GM12878 (cell line): ENCODE data around the gene EFCAB8. TPM values are rescaled to one million over a fixed set of nuclear protein-coding genes. Genes with fewer than 3 reads are reported as not detected.
"Not testable (repeated sequence)": the region's sequence is repeated elsewhere in the genome, so short reads cannot be mapped to it uniquely, and the experiment has no call there.

Experiments
- ATAC-seq: fragments of 200-7000 bp; cut with Tn5 transposase; 3 replicates; pipeline ENCODE4 v1.9.1; 2020; ENCODE audit warnings: mild to moderate bottlenecking, moderate library complexity
- BruUV-seq: library from RNA; stranded (reverse); fragments of 400-500 nt; replicated peaks from 2 replicates; lab custom pipeline; 2021; lab: Mats Ljungman, UMichigan
- CTCF ChIA-PET: fragments of 300-600 bp; sonication (Branson Sonifier 250); formaldehyde crosslinking; extraction: SDS; loops from one replicate; lab custom pipeline; 2021; ENCODE audit warnings: inconsistent platforms; lab: Yijun Ruan, JAX
- POLR2A ChIA-PET: fragments of 350-600 bp; formaldehyde crosslinking; extraction: SDS; loops from one replicate; lab custom pipeline; 2021; ENCODE audit warnings: inconsistent platforms; lab: Charles Lee
- RAD21 ChIA-PET: fragments of 300-600 bp; sonication (Branson Sonifier 250); formaldehyde crosslinking; loops from one replicate; lab custom pipeline; 2023; ENCODE audit warnings: antibody characterized with exemption; ENCODE audit not compliant: unreplicated experiment; lab: Charles Lee
- SMC1A ChIA-PET: fragments of 300-600 bp; sonication (Branson Sonifier 250); formaldehyde crosslinking; loops from one replicate; lab custom pipeline; 2023; ENCODE audit not compliant: unreplicated experiment, uncharacterized antibody; lab: Charles Lee
- DNase-seq: peaks from one replicate; pipeline ENCODE4 v3.0.0-alpha.2; 2011; ENCODE audit warnings: low read depth, low spot score
- FAIRE-seq: peaks from 3 replicates; lab custom pipeline; 2011; peaks lifted over from hg19 to GRCh38; lab: Jason Lieb, UNC
- H2AFZ ChIP-seq: 2 replicates; pipeline ENCODE4 v1.6.0; 2011; ENCODE audit warnings: low read depth, low read length, control low read depth; ENCODE audit not compliant: control insufficient read depth
- H3K27ac ChIP-seq: 2 replicates; pipeline ENCODE4 v1.5.1; 2011; ENCODE audit warnings: control low read depth; ENCODE audit not compliant: control insufficient read depth, insufficient read depth
- H3K27me3 ChIP-seq, 2 experiments: replicated peaks in 1 of 2; 2 replicates each; pipeline versions ENCODE4 v1.6.0 to v1.6.1; 2011; ENCODE audit warnings: low read length in 1 of 2; ENCODE audit not compliant: control insufficient read depth in 2 of 2, insufficient read depth in 2 of 2
- H3K36me3 ChIP-seq, 2 experiments: 2 replicates each; pipeline ENCODE4 v1.5.1; 2011; ENCODE audit warnings: low read length in 1 of 2; ENCODE audit not compliant: control insufficient read depth in 2 of 2, insufficient read depth in 2 of 2
- H3K4me1 ChIP-seq: 2 replicates; pipeline ENCODE4 v1.6.1; 2011; ENCODE audit warnings: mild to moderate bottlenecking, low read length, moderate library complexity, mixed read lengths; ENCODE audit not compliant: control insufficient read depth, insufficient read depth
- H3K4me2 ChIP-seq: 2 replicates; pipeline ENCODE4 v1.6.0; 2011; ENCODE audit warnings: control low read depth; ENCODE audit not compliant: control insufficient read depth, insufficient read depth
- H3K4me3 ChIP-seq: fragments of 200-600 bp; sonication (generic); 2 replicates; pipeline ENCODE4 v1.5.1; 2016
- H3K79me2 ChIP-seq: 2 replicates; pipeline ENCODE4 v1.6.0; 2011; ENCODE audit warnings: low read length; ENCODE audit not compliant: control insufficient read depth, insufficient read depth
- H3K9ac ChIP-seq: 2 replicates; pipeline ENCODE4 v1.8.0; 2011; ENCODE audit warnings: low read length, control low read depth, mixed read lengths; ENCODE audit not compliant: control insufficient read depth, insufficient read depth
- H3K9me3 ChIP-seq: replicated peaks from 3 replicates; pipeline ENCODE4 v1.5.1; 2011; ENCODE audit warnings: mild to moderate bottlenecking, low read length; ENCODE audit not compliant: control insufficient read depth, insufficient read depth
- H4K20me1 ChIP-seq: 2 replicates; pipeline ENCODE4 v1.6.0; 2011; ENCODE audit not compliant: control insufficient read depth, insufficient read depth
- ZNF622 ChIP-seq: fragments of 450-650 bp; IDR thresholded peaks from 2 replicates; pipeline ENCODE4 v1.6.1; 2017; ENCODE audit warnings: mild to moderate bottlenecking, inconsistent platforms
- WGBS: methylation state at CpG from one replicate; pipeline ENCODE4 v1.1.6; 2016; ENCODE audit warnings: low lambda C conversion rate; ENCODE audit not compliant: insufficient replicate concordance, insufficient coverage; ENCODE audit errors: missing lambda C conversion rate; 5-methylcytosine and 5-hydroxymethylcytosine counted together
- in situ Hi-C: fragments of 300-500 bp; cut with MboI; formaldehyde crosslinking; loops from 9 replicates; pipeline ENCODE4 v1.14.3; 2018; ENCODE audit warnings: mixed read lengths
- intact Hi-C: fragments of 100-400 bp; cut with micrococcal nuclease; formaldehyde crosslinking; loops from one replicate; pipeline ENCODE4 v1.14.2; 2022; ENCODE audit not compliant: unreplicated experiment
- polyA plus RNA-seq, 11 experiments: library from polyadenylated mRNA; depleted of rRNA in 4 of 11; unstranded in 6 of 11; stranded (reverse) in 5 of 11; fragments of >200 nt; fragmentation: Nextera tagmentation in 4 of 11; fragmentation: Illumina TruSeq in 1 of 11; extraction: Ambion mirVana in 4 of 11; extraction: Trizol in 1 of 11; gene quantifications; 1 replicate in 1 of 11; 2 replicates in 10 of 11; pipeline versions ENCODE4 v1.2.1 to v1.2.3, GENCODE V29; 2011 to 2016; ENCODE audit warnings: inconsistent platforms in 2 of 11, missing spikeins in 2 of 11, low read depth in 1 of 11
- total RNA-seq, 4 experiments: library from RNA; depleted of rRNA in 3 of 4; stranded (reverse); fragments of >200 nt in 3 of 4; fragmentation: Illumina TruSeq in 1 of 4; extraction: Trizol in 1 of 4; gene quantifications; 2 replicates each; pipeline versions ENCODE4 v1.2.1 to v1.2.3, GENCODE V29; 2013 to 2021
- TF ChIP-seq, protein P1 (sequence below): fragments of 450-650 bp; IDR thresholded peaks from 2 replicates; pipeline ENCODE4 v1.6.1; 2017; ENCODE audit warnings: borderline replicate concordance

Gene EFCAB8
- total and polyA plus RNA-seq, 10 of the 15 experiments (the other 5 are each of a cell fraction or from before 2014, with no cell fraction given): 0.04 to 0.18 (median 0.06) TPM; not detected in 4

DNA sequence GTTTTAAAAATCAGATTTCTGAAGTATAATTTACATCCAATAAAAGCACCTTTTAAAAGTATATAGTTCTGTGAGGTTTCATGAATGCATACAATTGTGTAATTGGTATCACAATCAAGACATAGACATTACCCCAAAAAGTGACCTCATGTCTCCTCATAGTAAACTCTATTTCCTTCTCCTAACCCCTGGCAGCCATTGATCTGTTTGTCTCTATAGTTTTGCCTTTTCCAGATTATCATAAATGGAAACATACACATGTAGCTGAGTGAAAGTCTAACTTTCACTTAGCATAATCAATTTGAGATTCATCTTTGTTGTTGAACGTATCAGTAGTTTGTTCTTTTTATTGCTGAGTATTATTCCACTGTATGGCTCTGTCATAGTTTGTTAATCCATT, 87.9 kb downstream of the EFCAB8 start:
- H2AFZ ChIP-seq: no peak overlapping the region
- no TSS peak for BruUV-seq
- H3K9me3 ChIP-seq: no peaks in the 10 kb centered on the region
- no peak overlapping the region for H3K4me2 ChIP-seq
- in situ Hi-C loops (no loop called here), intact Hi-C loops (no loop called here)
- WGBS: 44% methylated on average over 1 of the region's 1 CpG
- no peak overlapping the region for H3K4me3 ChIP-seq
- POLR2A ChIA-PET: no interaction called here
- H3K36me3 ChIP-seq: no peaks in the 10 kb centered on the region
- FAIRE-seq (no peak), ATAC-seq (no peak), DNase-seq (no peak)
- no peaks in the 10 kb centered on the region for H3K4me1 ChIP-seq
- no peak for TF ChIP-seq ZNF622
- TF ChIP-seq, protein P1, sequence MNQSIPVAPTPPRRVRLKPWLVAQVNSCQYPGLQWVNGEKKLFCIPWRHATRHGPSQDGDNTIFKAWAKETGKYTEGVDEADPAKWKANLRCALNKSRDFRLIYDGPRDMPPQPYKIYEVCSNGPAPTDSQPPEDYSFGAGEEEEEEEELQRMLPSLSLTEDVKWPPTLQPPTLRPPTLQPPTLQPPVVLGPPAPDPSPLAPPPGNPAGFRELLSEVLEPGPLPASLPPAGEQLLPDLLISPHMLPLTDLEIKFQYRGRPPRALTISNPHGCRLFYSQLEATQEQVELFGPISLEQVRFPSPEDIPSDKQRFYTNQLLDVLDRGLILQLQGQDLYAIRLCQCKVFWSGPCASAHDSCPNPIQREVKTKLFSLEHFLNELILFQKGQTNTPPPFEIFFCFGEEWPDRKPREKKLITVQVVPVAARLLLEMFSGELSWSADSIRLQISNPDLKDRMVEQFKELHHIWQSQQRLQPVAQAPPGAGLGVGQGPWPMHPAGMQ: no peak
- no peaks in the 10 kb centered on the region for H3K79me2 ChIP-seq
- CTCF ChIA-PET: interaction anchor here (0.9 to 3.9 kb wide), 7 partner anchors 8 to 273 kb away, joined by 3 to 25 read pairs (median 5); partner anchors contain the start of genes C20orf203 and SUN5
- SMC1A ChIA-PET: interaction anchor here (0.5 to 1.3 kb wide), 2 partner anchors 154 to 412 kb away, joined by 3 read pairs; no protein-coding TSS in a partner anchor
- H3K27ac ChIP-seq: no peak overlapping the region
- no peaks in the 10 kb centered on the region for H3K27me3 ChIP-seq
- no peak overlapping the region for H3K9ac ChIP-seq
- H4K20me1 ChIP-seq: no peaks in the 10 kb centered on the region
- RAD21 ChIA-PET: interaction anchor here (1.2 to 3.1 kb wide), 2 partner anchors 155 to 168 kb away, joined by 3 to 18 read pairs; no protein-coding TSS in a partner anchor

DNA sequence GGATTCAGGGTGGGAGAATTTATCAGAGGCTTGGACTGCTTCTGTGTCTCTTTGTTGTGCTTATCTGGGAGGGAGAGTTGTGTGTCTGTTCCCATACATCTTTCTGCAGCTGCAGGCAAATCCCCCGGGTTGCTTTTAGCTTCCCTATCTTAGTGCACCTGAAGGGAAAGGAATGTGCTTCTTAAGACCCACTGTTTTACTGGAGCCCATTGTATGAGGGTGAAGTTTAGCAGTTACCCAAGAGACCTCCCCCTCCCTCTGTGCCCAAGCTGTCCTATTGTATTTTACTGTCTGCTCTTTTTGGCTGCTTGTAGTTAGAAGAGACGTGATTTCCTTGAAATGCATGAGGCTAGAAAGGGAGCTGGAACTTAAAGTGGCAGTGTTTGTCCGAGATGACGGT, 91.8 kb downstream of the EFCAB8 start:
- FAIRE-seq, H3K4me3 ChIP-seq, ATAC-seq, H3K36me3 ChIP-seq, H3K9ac ChIP-seq, H4K20me1 ChIP-seq, H3K27me3 ChIP-seq, H2AFZ ChIP-seq, DNase-seq, H3K4me2 ChIP-seq, CTCF ChIA-PET, H3K27ac ChIP-seq, H3K4me1 ChIP-seq, RAD21 ChIA-PET, POLR2A ChIA-PET, in situ Hi-C loops, intact Hi-C loops, H3K79me2 ChIP-seq, H3K9me3 ChIP-seq, BruUV-seq: not testable (repeated sequence)
- WGBS: 40% methylated on average over 4 of the region's 4 CpGs
- SMC1A ChIA-PET: interaction anchor here (1.3 kb wide), 1 partner anchor 161 kb away, joined by 4 read pairs; no protein-coding TSS in a partner anchor
